Measurements from ENCODE around the gene ZNF497. TPM values are rescaled to one million over a fixed set of nuclear protein-coding genes. Genes with fewer than 3 reads are reported as not detected.

Gene ZNF497
- total and polyA plus RNA-seq, 2 of the 8 experiments (the other 6 are each of a cell fraction or from before 2014, with no cell fraction given), result 0.93 to 1.4 TPM

GRCh38 chr19:58386576-58387337, 24.2 kb upstream of the ZNF497 start, which contains the start of gene RPS5:
Gene RPS5 (plus strand): TSS chr19:58387269. CDS start chr19:58388138, 869 bp downstream.
- Histone ChIP-seq H3K4me1 (replicated peaks in 1 of 4; ENCODE audit: control insufficient read depth in 3 of 4, insufficient read depth in 4 of 4, low read length in 3 of 4) (peaks cover 0 to 15% (median 9%) of the 10 kb centered on the region in 4 experiments; a peak in 6 of 7 replicates), H2BK5ac (ENCODE audit: low read depth, low read length) (peak within 1 kb of the TSS; percentile 97), H2BK20ac (ENCODE audit: low read length) (no peak within 1 kb of the TSS), H3K23me2 (ENCODE audit: low read depth, low read length) (peaks cover 19% of the 10 kb centered on the region), H2AK5ac (ENCODE audit: low read depth, low read length) (peak within 1 kb of the TSS; percentile 79; the same call in 1 of the 2 replicates), H2AFZ (ENCODE audit: low read length) (no peak within 1 kb of the TSS; the same call in 1 of the 2 replicates), H3K4me2 (ENCODE audit: insufficient read depth in 1 of 2, low read depth in 2 of 2, low read length in 2 of 2) (peak within 1 kb of the TSS; percentile 95 to 99), H4K20me1 (replicated peaks in 1 of 2; ENCODE audit: control insufficient read depth in 1 of 2, insufficient read depth in 2 of 2, low read length in 2 of 2) (peaks cover 10 to 13% of the 10 kb centered on the region in 2 experiments), H3K79me1 (ENCODE audit: low read depth, low read length) (peaks cover 4% of the 10 kb centered on the region; the same call in 1 of the 2 replicates), H2BK15ac (ENCODE audit: low read length) (peak within 1 kb of the TSS; percentile 46; the same call in 1 of the 2 replicates), H3K9ac (replicated peaks in 1 of 4; ENCODE audit: extremely low read depth in 1 of 4, low read depth in 3 of 4, low read length in 3 of 4) (peak within 1 kb of the TSS; percentile 89 to 95 (median 92)), H4K91ac (replicated peaks; ENCODE audit: insufficient read length, low read length) (peak within 1 kb of the TSS; percentile 99), H3K23ac (ENCODE audit: insufficient read length) (no peak within 1 kb of the TSS), H3K14ac (ENCODE audit: insufficient read length) (peak within 1 kb of the TSS; percentile 66), H3K9me3 (ENCODE audit: insufficient read depth in 2 of 2, low read depth in 1 of 2, low read length in 1 of 2) (no peaks in the 10 kb centered on the region), H3K79me2 (ENCODE audit: control insufficient read depth in 1 of 2, insufficient read depth in 2 of 2, low read length in 2 of 2) (peaks cover 6 to 40% of the 10 kb centered on the region in 2 experiments), H2BK12ac (ENCODE audit: low read depth, low read length) (no peak within 1 kb of the TSS), H3K27ac (ENCODE audit: low read depth, low read length) (peak within 1 kb of the TSS; percentile 94), H3K56ac (replicated peaks; ENCODE audit: insufficient read length, low read depth, low read length) (peak within 1 kb of the TSS; percentile 99), H2BK120ac (replicated peaks; ENCODE audit: low read depth, low read length) (peak within 1 kb of the TSS; percentile 86), H3K4ac (replicated peaks; ENCODE audit: insufficient read length, low read depth, low read length) (peak within 1 kb of the TSS; percentile 99), H3K27me3 (replicated peaks in 1 of 4; ENCODE audit: control insufficient read depth in 3 of 4, extremely low read depth in 1 of 4, insufficient read depth in 3 of 4, low read length in 3 of 4) (no peaks in the 10 kb centered on the region), H3K18ac (ENCODE audit: extremely low read depth, low read length) (peak within 1 kb of the TSS; percentile 95), H3K36me3 (ENCODE audit: control insufficient read depth in 2 of 4, insufficient read depth in 4 of 4, low read length in 3 of 4) (peaks cover 7 to 31% (median 23%) of the 10 kb centered on the region in 4 experiments), H4K5ac (ENCODE audit: insufficient read length, low read depth, low read length) (peak within 1 kb of the TSS; percentile 100), H3K4me3 (ENCODE audit: extremely low read depth in 1 of 4, insufficient read depth in 2 of 4, low read depth in 3 of 4, low read length in 4 of 4) (peak within 1 kb of the TSS; percentile 82 to 99 (median 92)), H4K8ac (ENCODE audit: extremely low read depth, insufficient read depth, low read length) (peak within 1 kb of the TSS; percentile 99)
- peak; percentile 91 for FAIRE-seq
- peak; percentile 93 to 95 for DNase-seq (ENCODE audit: low read depth in 1 of 2, low spot score in 2 of 2)
- ChIA-PET CTCF (ENCODE audit: partially characterized antibody) (no interaction called here), POLR2A (ENCODE audit: partially characterized antibody) (interaction anchor here (0.6 to 5.8 kb wide), 13 partner anchors 9 to 168 kb away, joined by 3 to 78 read pairs (median 6); partner anchors contain the start of genes CHMP2A, RNF225, ZBTB45 and ZNF497)
- WGBS, 2 experiments (ENCODE audit: extremely low coverage in 1 of 2, insufficient coverage in 1 of 2, insufficient read length in 1 of 2, insufficient replicate concordance in 2 of 2, low coverage in 1 of 2, low lambda C conversion rate in 2 of 2, missing lambda C conversion rate in 1 of 2), result 1% methylated on average over 52 of the region's 64 CpGs; no CpG with 5 or more reads in 1 of the 2 experiments
- TF ChIP-seq GTF2F1 (IDR thresholded peaks at IDR 0.05; ENCODE audit: borderline replicate concordance, low read depth, low read length), result peak; percentile 88; the same call in 1 of the 2 replicates
- peak; percentile 76 to 93; a peak in 2 of 4 replicates for TF ChIP-seq SIN3A (conservative IDR thresholded peaks at IDR 0.05 in 1 of 2, IDR thresholded peaks at IDR 0.05 in 1 of 2; ENCODE audit: low read depth in 1 of 2, low read length in 2 of 2)
- no peak for TF ChIP-seq FOSL1 (IDR thresholded peaks at IDR 0.05; ENCODE audit: insufficient read depth, low read depth, low read length)
- TF ChIP-seq SP4 (IDR thresholded peaks at IDR 0.05; ENCODE audit: low read length), result no peak
- peak; percentile 83; the same call in 1 of the 2 replicates for TF ChIP-seq RBBP5 (IDR thresholded peaks at IDR 0.05; ENCODE audit: borderline replicate concordance, low read depth, low read length)
- peak; percentile 78 for TF ChIP-seq PHF8 (conservative IDR thresholded peaks at IDR 0.05; ENCODE audit: low read depth, low read length)
- TF ChIP-seq CEBPB (IDR thresholded peaks at IDR 0.05; ENCODE audit: low read depth, low read length), result peak; percentile 77
- peak; percentile 94 for TF ChIP-seq TAF1 (IDR thresholded peaks at IDR 0.05; ENCODE audit: low read depth, low read length)
- no peak; the same call in 1 of the 2 replicates for TF ChIP-seq USF2 (IDR thresholded peaks at IDR 0.05; ENCODE audit: low read length)
- no peak for TF ChIP-seq ZNF274 (IDR thresholded peaks at IDR 0.05; ENCODE audit: borderline replicate concordance, extremely low read depth, low read length)

Measured in H1 (cell line).